NCI-H460 (cell line): ENCODE data around the gene NEMF. TPM values are rescaled to one million over a fixed set of nuclear protein-coding genes. Genes with fewer than 3 reads are reported as not detected.
"Not testable (repeated sequence)": the region's sequence is repeated elsewhere in the genome, so short reads cannot be mapped to it uniquely, and the experiment has no call there.

Experiments used
- DNase-seq: peaks from one replicate; pipeline ENCODE4 v3.0.0-alpha.2; 2016; ENCODE audit warnings: low read depth; ENCODE audit errors: extremely low read depth
- small RNA-seq, 2 experiments: library from RNA; depleted of rRNA; stranded (forward); fragments of <200 nt; gene quantifications; one replicate each; pipeline ENCODE3, GENCODE V24; 2014
- total RNA-seq: library from RNA; depleted of rRNA; stranded (reverse); fragments of >200 nt; shearing (Covaris generic); gene quantifications from 2 replicates; pipeline ENCODE4 v1.2.3, GENCODE V29; 2014; rRNA removed

NEMF gene
- total RNA-seq, 1 experiment from 2014 or later = 73.4 TPM

DNA sequence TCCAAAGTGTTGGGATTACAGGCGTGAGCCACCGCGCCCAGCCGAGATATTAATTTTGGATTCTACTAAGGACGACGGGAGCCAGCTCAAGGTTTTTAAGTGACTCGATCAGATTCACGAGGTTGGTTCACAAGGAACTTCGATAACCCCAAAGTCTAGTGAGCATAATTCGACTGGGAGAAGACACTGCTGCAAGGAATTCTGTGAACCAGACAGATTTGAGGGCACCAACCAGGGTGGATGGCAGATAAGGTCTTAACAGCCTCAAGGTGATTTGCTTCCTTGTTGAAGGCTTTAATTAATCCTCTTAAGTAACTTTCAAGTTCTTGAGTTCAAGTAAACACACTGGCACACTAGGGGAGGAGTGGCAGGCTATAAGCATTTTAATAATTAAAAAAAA, 85.7 kb downstream of the NEMF start:
- no peak for DNase-seq

DNA sequence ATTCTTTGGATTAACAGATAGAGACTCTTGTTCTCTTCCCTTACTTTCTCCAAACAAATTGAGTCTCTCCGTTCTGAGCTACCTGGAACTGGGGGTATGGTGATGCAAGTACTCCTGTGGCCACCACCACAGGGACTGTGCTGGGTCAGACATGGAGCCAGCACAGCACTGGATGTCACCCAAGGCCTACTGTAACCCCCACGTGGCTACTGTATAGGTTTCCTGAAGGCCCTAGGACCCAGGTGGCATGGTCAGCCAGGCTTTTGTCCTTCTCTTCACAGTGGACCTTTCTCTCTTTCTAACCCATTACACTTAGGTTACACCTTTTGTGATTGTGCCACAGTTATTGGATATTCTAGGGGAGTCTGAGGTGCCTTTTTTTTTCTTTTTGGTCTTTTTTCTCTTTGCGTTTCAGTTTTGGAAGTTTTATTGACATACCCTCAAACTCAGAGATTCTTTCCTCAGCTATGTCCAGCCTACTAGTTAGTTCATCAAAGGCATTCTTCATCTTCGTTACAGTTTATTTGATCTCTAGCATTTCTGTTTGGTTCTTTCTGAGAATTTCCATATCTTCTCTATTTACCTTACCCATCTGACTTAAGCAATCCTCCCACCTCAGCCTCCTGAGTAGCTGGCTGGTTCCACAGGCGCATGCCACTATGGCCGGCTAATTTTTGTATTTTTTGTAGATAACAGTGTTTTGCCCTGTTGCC, 90.6 kb downstream of the NEMF start:
- DNase-seq = no peak

DNA sequence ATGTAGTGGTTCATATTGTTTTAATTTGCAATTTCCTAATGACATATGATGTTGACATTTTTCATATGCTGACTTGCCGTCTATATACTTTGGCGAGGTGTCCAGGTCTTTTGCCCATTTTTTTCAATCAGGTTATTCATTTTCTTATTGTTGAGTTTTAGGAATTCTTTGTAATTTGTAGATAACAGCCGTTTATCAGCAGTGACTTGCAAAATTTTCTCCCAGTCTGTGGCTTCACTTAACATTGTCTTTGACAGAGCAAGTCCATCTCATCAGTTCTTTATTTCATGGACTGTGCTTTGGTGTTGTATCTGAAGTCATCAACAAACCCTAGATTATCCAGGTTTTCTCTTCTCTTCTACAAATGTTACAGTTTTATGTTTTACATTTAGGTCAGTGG, 97.2 kb downstream of the NEMF start:
- DNase-seq = no peak

DNA sequence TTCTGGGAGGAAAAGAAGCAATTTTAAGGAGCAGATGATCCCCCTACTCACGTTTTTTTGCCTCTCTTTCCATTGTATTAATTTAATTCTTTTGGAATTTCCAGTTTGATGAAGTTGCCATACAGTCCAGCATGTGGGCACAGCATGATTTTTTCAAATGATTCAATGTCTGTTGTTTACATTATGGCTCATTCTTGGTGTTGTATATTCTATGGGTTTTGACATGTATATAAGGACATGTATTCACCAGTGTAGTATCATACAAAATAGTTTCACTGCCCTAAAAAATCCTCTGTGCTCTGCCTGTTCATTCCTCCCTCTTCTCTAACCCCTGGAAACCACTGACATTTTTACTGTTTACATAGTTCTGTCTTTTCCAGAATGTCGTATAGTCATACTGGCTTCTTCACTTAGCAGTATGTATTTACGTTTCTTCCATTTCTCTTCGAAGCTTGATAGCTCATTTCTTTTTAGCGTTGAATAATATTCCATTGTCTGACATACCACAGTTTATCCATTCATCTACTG, 98.0 kb downstream of the NEMF start:
- DNase-seq = no peak

DNA sequence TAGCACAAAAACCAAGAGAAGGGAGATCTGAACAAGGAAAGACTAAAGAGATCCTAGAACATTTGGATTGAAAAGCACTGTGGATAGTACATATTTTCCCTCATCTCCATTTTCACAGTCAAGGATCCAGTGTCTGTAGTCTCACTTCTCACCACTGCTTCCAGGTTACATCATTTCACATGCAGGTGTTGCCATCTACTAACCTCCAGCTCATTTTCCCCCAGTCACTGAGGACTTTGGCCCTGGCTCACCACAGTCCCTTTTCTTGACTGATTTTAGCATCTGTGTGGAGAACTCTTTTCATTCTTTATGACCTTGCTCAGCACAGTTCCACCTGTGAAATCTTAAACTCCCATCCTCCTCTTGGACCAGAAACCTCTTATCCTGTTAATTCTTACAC, 106.1 kb downstream of the NEMF start:
- not testable (repeated sequence) for DNase-seq

DNA sequence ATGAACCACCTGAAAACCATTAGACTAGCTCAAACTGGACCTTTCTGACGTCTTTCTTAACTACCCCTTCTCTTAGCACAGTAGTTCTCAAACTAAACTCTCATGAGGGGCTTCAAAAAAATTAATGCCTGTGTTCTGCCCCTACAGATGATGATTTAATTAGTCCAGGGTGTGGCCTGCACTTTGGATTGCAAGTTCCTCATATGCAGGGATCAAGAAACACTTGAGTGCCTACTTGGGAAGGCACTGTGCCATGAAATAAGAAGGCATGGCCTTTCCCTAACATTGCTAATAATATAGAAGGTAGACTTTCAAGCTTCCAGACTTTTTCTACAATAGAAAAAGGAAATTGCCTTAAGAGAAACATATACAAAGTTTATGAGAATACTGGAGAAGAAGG, 107.4 kb downstream of the NEMF start:
- no peak for DNase-seq

DNA sequence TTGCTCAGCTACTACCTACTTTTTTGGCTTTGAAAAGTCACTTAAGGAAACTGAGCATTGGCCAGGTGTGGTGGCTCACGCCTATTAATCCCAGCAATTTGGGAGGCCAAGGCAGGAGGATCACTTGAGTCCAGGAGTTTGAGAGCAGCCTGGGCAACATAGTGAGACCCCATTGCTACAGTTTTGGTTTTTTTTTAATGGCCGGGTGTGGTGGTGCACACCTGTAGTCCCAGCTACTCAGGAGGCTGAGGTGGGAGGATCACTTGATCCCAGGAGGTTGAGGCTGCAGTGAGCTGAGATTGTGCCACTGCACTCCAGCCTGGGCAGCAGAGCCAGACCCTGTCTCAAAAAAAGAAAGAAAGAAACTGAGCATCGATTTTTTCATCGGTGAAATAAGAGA, 116.9 kb downstream of the NEMF start:
- DNase-seq = not testable (repeated sequence)

DNA sequence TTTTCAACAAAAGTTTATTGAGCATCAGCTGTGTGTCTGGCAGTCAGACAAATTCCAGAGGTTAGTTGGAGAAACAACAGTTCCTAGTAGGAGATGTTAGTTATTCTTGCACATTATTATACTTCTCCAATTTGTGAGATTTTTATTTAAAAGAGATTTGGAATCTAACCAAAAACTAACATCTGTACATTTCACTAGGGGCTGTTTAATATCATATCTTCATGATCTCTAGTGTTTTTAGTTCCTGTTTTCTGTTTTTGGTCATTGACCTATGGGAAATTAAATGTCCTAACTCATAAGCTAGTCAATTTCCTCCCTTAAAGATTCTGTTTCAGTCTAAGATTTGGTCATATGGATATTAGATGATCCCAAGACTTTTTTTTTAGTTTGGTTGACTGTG, 118.8 kb downstream of the NEMF start:
- DNase-seq = no peak

DNA sequence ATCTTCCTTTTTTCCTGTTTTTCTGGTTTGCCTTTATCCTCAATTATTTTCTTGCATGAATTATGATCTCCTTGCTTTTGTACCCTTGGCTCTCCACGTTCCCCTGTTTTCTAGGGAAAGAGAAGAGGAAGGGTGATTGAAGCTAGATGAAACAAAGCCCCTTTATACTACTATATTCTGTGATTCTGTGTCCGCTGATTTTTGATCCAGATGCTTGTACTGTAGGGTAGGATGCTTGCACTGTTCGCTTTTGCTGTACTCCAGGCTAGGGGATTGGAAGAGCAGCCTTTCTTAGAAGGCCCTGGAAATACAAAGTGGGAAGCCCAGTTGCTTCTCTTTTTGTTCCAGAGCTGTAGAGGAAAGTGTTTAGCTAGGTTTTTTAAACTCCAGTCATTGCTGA, 119.7 kb downstream of the NEMF start:
- DNase-seq = no peak

Small RNA genes within 50 kb of the gene (small RNA-seq; reads per million reads assigned to genes)
- gene RF00019 = 0 reads per million in 2 experiments
- gene RN7SL2 = 2.4 to 159 reads per million in 2 experiments
- gene RN7SL3 = 4.0 to 161 reads per million in 2 experiments
- 0 reads per million in 2 experiments for gene RNU6-189P
- 0 reads per million in 2 experiments for gene RNU6-539P

Other genes with a start within 250 kb of the NEMF start
- 434 and 471 TPM in 2 replicates for gene RPL36AL, start 232.2 kb downstream of the NEMF start, total RNA-seq
- 49.5 and 52.8 TPM in 2 replicates for gene MGAT2, start 232.0 kb downstream of the NEMF start, total RNA-seq
- 15.9 and 16.2 TPM in 2 replicates for gene DNAAF2, start 217.5 kb downstream of the NEMF start, total RNA-seq
- 15.2 and 16.2 TPM in 2 replicates for gene POLE2, start 164.6 kb downstream of the NEMF start, total RNA-seq
- 0.47 and 0.69 TPM in 2 replicates for gene KLHDC1, start 159.7 kb downstream of the NEMF start, total RNA-seq
- gene KLHDC2, start 84.6 kb downstream of the NEMF start, total RNA-seq = 62.1 and 83.0 TPM in 2 replicates
- 47.8 and 54.4 TPM in 2 replicates for gene ARF6, start 40.3 kb upstream of the NEMF start, total RNA-seq